Keratinocyte (primary cell): ENCODE results near the gene ALOX15B.

Experiments used
- EZH2 ChIP-seq: IDR thresholded peaks from one replicate; pipeline ENCODE4 v1.6.1; 2012; ENCODE audit warnings: inconsistent platforms, mild to moderate bottlenecking, low read length, moderate library complexity
- TF ChIP-seq, protein P1 (sequence below), 3 experiments: IDR thresholded peaks in 1 of 3; conservative IDR thresholded peaks in 1 of 3; optimal IDR thresholded peaks in 1 of 3; 2 replicates in 2 of 3; 3 replicates in 1 of 3; pipeline versions ENCODE3 to v1.5.1; 2011; ENCODE audit warnings: low read length in 3 of 3, mild to moderate bottlenecking in 3 of 3, moderate library complexity in 2 of 3, control low read depth in 1 of 3, inconsistent platforms in 1 of 3; ENCODE audit not compliant: insufficient read depth in 2 of 3; ENCODE audit errors: extremely low read depth in 1 of 3

DNA sequence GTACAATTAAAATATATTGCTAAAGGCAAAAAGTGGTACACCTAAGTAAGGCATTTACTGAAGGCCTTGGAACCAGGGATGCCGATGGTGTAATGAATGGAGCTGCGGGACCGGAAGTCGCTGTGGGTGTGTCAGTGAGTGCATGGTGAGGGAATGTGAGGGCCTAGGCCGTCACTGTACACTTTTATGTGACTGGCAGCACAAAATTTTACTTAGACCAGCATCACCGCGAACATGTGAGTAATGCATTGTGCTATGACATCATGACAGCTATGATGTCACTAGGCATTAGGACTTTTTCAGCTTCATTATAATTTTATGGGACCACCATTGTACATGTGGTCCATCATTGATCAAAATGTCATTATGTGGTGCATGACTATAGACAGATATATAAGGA, 14.7 kb downstream of the ALOX15B start:
- TF ChIP-seq, protein P1, sequence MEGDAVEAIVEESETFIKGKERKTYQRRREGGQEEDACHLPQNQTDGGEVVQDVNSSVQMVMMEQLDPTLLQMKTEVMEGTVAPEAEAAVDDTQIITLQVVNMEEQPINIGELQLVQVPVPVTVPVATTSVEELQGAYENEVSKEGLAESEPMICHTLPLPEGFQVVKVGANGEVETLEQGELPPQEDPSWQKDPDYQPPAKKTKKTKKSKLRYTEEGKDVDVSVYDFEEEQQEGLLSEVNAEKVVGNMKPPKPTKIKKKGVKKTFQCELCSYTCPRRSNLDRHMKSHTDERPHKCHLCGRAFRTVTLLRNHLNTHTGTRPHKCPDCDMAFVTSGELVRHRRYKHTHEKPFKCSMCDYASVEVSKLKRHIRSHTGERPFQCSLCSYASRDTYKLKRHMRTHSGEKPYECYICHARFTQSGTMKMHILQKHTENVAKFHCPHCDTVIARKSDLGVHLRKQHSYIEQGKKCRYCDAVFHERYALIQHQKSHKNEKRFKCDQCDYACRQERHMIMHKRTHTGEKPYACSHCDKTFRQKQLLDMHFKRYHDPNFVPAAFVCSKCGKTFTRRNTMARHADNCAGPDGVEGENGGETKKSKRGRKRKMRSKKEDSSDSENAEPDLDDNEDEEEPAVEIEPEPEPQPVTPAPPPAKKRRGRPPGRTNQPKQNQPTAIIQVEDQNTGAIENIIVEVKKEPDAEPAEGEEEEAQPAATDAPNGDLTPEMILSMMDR (optimal IDR thresholded peaks at IDR 0.05 in 1 of 3, IDR thresholded peaks at IDR 0.05 in 1 of 3, conservative IDR thresholded peaks at IDR 0.05 in 1 of 3; ENCODE audit: extremely low read depth in 1 of 3, insufficient read depth in 2 of 3, low read length in 3 of 3) = no peak
- TF ChIP-seq EZH2 = no peak
